Activated naive CD4-positive, alpha-beta T cell treated with anti-CD3 and anti-CD28 coated beads for 36 hours (primary cell): ENCODE results near the gene FAM120B. TPM values are rescaled to one million over a fixed set of nuclear protein-coding genes. Genes with fewer than 3 reads are reported as not detected.

Source experiments
- CTCF ChIA-PET: fragments of 350-600 bp; sonication (Branson Sonifier 250); formaldehyde crosslinking; loops from one replicate; lab custom pipeline; 2021; ENCODE audit warnings: antibody characterized with exemption; lab: Charles Lee
- DNase-seq: peaks from one replicate; pipeline ENCODE4 v3.0.0-alpha.2; 2020
- H3K27ac Mint-ChIP-seq: one replicate; pipeline ENCODE4 v1.8.0; 2021; ENCODE audit warnings: mild to moderate bottlenecking, mixed read lengths
- H3K27me3 Mint-ChIP-seq: one replicate; pipeline ENCODE4 v1.8.0; 2021; ENCODE audit warnings: low read depth, mixed read lengths
- H3K36me3 Mint-ChIP-seq: one replicate; pipeline ENCODE4 v1.8.0; 2021; ENCODE audit warnings: low read depth, mixed read lengths
- H3K4me1 Mint-ChIP-seq: one replicate; pipeline ENCODE4 v1.8.0; 2021; ENCODE audit warnings: low read depth, mixed read lengths
- H3K4me3 Mint-ChIP-seq: one replicate; pipeline ENCODE4 v1.8.0; 2021; ENCODE audit warnings: mild to moderate bottlenecking, moderate library complexity, mixed read lengths
- H3K9me3 Mint-ChIP-seq: one replicate; pipeline ENCODE4 v1.8.0; 2021; ENCODE audit warnings: mixed read lengths
- intact Hi-C: fragments of 100-400 bp; cut with micrococcal nuclease; formaldehyde crosslinking; loops from one replicate; pipeline ENCODE4 v1.15.1; 2023
- total RNA-seq, 2 experiments: library from RNA; stranded (reverse); gene quantifications; one replicate each; pipeline ENCODE4 v1.2.3, GENCODE V29; 2021

FAM120B gene
- total RNA-seq, 2 experiments from 2014 or later = 15.5 to 16.1 TPM

DNA sequence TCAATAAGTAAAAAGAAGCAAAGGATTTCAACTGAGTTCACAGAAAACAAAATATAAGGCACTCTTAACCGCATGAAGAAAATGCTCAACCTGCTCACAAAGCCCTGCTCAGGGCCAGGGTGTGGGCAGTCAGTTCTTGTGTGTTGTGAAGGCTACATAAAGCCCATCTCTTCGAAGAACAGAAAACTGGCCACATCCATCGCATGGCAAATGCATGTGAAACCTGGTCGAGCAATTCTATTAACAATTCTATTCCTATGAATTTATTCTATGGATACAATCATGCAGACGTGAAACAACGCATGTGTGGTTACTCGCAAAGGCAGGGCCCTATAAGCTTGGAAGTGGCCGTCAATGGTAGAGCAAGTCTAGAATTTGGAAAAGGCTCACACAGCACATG lies 136.0 kb downstream of the FAM120B start:
- no peak for DNase-seq
- Mint-ChIP-seq H3K4me3 (no peak overlapping the region), H3K36me3 (no peaks in the 10 kb centered on the region), H3K27ac (no peak overlapping the region), H3K4me1 (peaks cover 5% of the 10 kb centered on the region), H3K27me3 (no peaks in the 10 kb centered on the region), H3K9me3 (no peaks in the 10 kb centered on the region)
- intact Hi-C loops = no loop called here
- CTCF ChIA-PET = no interaction called here

- intact Hi-C loops = no loop called here
- Mint-ChIP-seq H3K27ac (no peak overlapping the region), H3K36me3 (no peaks in the 10 kb centered on the region), H3K9me3 (no peaks in the 10 kb centered on the region), H3K4me3 (no peak overlapping the region), H3K27me3 (no peaks in the 10 kb centered on the region), H3K4me1 (peaks cover 1% of the 10 kb centered on the region)
- CTCF ChIA-PET = no interaction called here
- no peak for DNase-seq
Observed at GRCh38 chr6:170443151-170443662, 136.6 kb downstream of the FAM120B start.

- DNase-seq = no peak
- H3K4me1 Mint-ChIP-seq = no peaks in the 10 kb centered on the region
- no peaks in the 10 kb centered on the region for H3K36me3 Mint-ChIP-seq
- H3K27me3 Mint-ChIP-seq = no peaks in the 10 kb centered on the region
- H3K9me3 Mint-ChIP-seq = no peaks in the 10 kb centered on the region
- intact Hi-C loops = no loop called here
- no peak overlapping the region for H3K4me3 Mint-ChIP-seq
- no peak overlapping the region for H3K27ac Mint-ChIP-seq
- CTCF ChIA-PET = no interaction called here
Observed at GRCh38 chr6:170444056-170444591, 137.6 kb downstream of the FAM120B start.

DNA sequence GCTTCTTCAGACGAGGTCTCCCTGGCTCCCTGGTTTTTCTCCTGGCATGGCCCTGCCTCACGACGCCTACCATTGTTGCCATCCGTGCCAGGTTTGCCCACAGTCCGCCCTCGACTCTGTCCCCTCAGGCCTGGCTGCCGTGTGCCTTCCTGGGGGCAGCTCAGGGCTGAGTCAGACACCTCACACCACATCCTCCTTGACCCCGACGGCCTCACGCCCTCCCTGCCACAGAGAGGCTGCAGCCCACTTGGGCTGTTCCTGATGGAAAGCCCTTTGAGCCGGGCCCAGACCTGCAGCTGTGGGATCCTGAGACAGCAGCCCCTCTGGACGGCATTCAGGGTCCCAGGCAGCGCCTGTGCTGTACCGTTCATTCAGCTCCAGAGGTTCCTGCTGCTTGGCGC lies 138.3 kb downstream of the FAM120B start:
- intact Hi-C loops = no loop called here
- CTCF ChIA-PET = no interaction called here
- Mint-ChIP-seq H3K36me3 (no peaks in the 10 kb centered on the region), H3K4me3 (no peak overlapping the region), H3K27me3 (no peaks in the 10 kb centered on the region), H3K4me1 (no peaks in the 10 kb centered on the region), H3K9me3 (no peaks in the 10 kb centered on the region), H3K27ac (no peak overlapping the region)
- DNase-seq = no peak

GRCh38 chr6:170445487-170445886 lies 138.9 kb downstream of the FAM120B start:
- Mint-ChIP-seq H3K27ac (no peak overlapping the region), H3K9me3 (no peaks in the 10 kb centered on the region), H3K36me3 (no peaks in the 10 kb centered on the region), H3K27me3 (no peaks in the 10 kb centered on the region), H3K4me1 (no peaks in the 10 kb centered on the region), H3K4me3 (no peak overlapping the region)
- no peak for DNase-seq
- intact Hi-C loops = no loop called here
- CTCF ChIA-PET = interaction anchor here (0.6 kb wide), 1 partner anchor 681 kb away, joined by 3 read pairs; no protein-coding TSS in a partner anchor

DNA sequence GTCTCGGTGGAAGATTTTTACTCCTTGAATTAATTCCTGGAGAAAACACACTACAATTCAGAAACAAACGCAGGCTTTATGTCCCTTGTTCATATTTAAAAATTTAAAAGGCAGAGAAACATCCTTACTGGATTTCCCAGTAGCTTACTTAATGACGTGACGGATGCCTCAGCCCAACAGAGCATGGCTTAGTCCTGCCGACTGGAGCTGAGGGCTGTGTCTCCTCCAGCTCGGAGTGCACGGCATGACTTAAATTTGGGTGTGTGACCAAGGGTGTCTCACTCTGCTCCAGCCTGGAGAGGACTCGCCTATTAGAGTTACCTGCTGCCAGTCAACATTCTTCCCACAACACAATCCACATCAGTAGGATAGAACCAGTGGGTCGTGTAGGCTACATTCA lies 139.4 kb downstream of the FAM120B start:
- intact Hi-C loops = no loop called here
- no peak for DNase-seq
- H3K9me3 Mint-ChIP-seq = no peaks in the 10 kb centered on the region
- CTCF ChIA-PET = interaction anchor here (0.6 kb wide), 1 partner anchor 682 kb away, joined by 3 read pairs; no protein-coding TSS in a partner anchor
- H3K36me3 Mint-ChIP-seq = no peaks in the 10 kb centered on the region
- no peak overlapping the region for H3K27ac Mint-ChIP-seq
- no peak overlapping the region for H3K4me3 Mint-ChIP-seq
- H3K27me3 Mint-ChIP-seq = no peaks in the 10 kb centered on the region
- H3K4me1 Mint-ChIP-seq = no peaks in the 10 kb centered on the region

GRCh38 chr6:170446841-170447560 lies 140.4 kb downstream of the FAM120B start:
- Mint-ChIP-seq H3K4me1 (no peaks in the 10 kb centered on the region), H3K9me3 (no peaks in the 10 kb centered on the region), H3K36me3 (no peaks in the 10 kb centered on the region), H3K27me3 (no peaks in the 10 kb centered on the region), H3K4me3 (no peak overlapping the region), H3K27ac (no peak overlapping the region)
- CTCF ChIA-PET = interaction anchor here (0.6 kb wide), 1 partner anchor 1019 kb away, joined by 4 read pairs; no protein-coding TSS in a partner anchor
- intact Hi-C loops = no loop called here
- no peak for DNase-seq

DNA sequence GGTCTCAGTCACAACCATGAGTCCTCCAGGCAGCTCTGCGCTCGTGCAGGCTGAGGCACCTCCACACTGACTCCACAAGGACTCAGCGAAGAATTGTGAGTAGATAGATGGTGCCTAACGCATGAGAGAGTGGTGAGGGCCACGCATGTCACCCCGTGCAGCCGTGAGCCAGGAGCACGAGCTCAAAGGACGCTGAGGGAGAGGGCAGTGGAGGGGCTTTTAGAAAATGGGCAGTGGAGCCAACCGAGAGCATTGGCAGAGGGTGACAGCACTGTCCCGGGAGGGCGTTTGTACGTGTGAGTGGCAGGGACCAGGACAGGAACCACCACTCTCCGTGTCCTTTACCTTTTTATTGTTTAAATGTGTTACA lies 141.0 kb downstream of the FAM120B start:
- H3K36me3 Mint-ChIP-seq = no peaks in the 10 kb centered on the region
- H3K4me1 Mint-ChIP-seq = no peaks in the 10 kb centered on the region
- CTCF ChIA-PET = no interaction called here
- no peaks in the 10 kb centered on the region for H3K27me3 Mint-ChIP-seq
- intact Hi-C loops = no loop called here
- no peak overlapping the region for H3K4me3 Mint-ChIP-seq
- no peaks in the 10 kb centered on the region for H3K9me3 Mint-ChIP-seq
- no peak overlapping the region for H3K27ac Mint-ChIP-seq
- no peak for DNase-seq

GRCh38 chr6:170448317-170448716 lies 141.8 kb downstream of the FAM120B start:
- intact Hi-C loops = no loop called here
- Mint-ChIP-seq H3K4me1 (no peaks in the 10 kb centered on the region), H3K36me3 (no peaks in the 10 kb centered on the region), H3K4me3 (no peak overlapping the region), H3K27me3 (no peaks in the 10 kb centered on the region), H3K9me3 (no peaks in the 10 kb centered on the region), H3K27ac (no peak overlapping the region)
- CTCF ChIA-PET = no interaction called here
- DNase-seq = no peak

DNA sequence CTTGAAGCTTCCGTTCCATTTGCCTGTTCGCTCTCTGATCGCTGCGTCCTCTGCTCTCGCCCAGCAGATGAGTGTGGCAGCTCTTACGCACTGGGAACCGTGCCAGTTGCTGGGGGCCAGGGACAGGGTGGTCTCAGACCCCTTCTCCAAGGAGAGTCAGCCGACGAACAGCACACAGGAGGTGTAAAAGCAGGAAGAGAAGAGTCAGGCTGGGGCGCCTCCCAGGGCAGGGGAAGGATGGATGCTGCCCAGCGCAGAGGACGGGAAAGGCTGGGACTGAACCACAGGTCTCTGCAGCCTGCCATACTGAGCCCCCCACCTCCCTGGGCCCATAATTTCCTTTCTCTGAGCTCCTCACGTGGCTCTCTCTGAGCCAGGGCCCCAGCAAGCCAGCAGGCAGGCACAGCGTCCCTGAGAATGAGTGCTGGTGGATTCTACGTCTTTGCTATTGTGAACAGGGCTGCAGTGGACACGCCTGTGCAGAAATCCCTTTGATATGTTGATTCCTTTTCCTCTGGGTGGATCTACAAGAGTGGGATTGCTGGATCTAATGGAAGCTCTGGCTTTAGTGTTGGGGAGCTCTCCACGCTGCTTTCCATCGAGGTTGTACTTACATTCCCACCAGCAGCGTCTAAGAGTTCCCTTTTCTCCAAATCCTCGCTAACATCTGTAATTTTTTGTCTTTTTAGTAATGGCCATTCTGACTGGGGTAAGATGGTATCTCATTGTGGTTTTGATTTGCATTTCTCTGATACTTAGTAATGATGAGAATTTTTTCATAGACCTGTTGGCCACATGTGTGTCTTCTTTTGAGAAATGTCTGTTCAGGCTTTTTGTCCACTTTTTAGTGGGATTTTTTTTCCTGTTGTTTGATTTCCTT lies 142.4 kb downstream of the FAM120B start:
- Mint-ChIP-seq H3K27me3 (no peaks in the 10 kb centered on the region), H3K36me3 (no peaks in the 10 kb centered on the region), H3K27ac (no peak overlapping the region), H3K4me3 (no peak overlapping the region), H3K9me3 (no peaks in the 10 kb centered on the region), H3K4me1 (no peaks in the 10 kb centered on the region)
- CTCF ChIA-PET = interaction anchor here (0.6 kb wide), 1 partner anchor 25 kb away, joined by 3 read pairs; no protein-coding TSS in a partner anchor
- DNase-seq = no peak
- intact Hi-C loops = no loop called here

GRCh38 chr6:170449835-170450753 lies 143.5 kb downstream of the FAM120B start:
- no peaks in the 10 kb centered on the region for H3K9me3 Mint-ChIP-seq
- intact Hi-C loops = no loop called here
- H3K4me3 Mint-ChIP-seq = no peak overlapping the region
- H3K27ac Mint-ChIP-seq = no peak overlapping the region
- DNase-seq = no peak
- no peaks in the 10 kb centered on the region for H3K4me1 Mint-ChIP-seq
- CTCF ChIA-PET = interaction anchor here (0.8 kb wide), 1 partner anchor 18 kb away, joined by 3 read pairs; no protein-coding TSS in a partner anchor
- H3K36me3 Mint-ChIP-seq = no peaks in the 10 kb centered on the region
- H3K27me3 Mint-ChIP-seq = no peaks in the 10 kb centered on the region
